ENCODE results near the gene SMIM5. TPM values are rescaled to one million over a fixed set of nuclear protein-coding genes. Genes with fewer than 3 reads are reported as not detected.
A peak's percentile ranks its signal among the peaks of the same experiment; 100 is the strongest.

SMIM5 gene
- total RNA-seq, 1 donor from 2014 or later: 2.7 TPM

GRCh38 chr17:75617675-75618074 lies 15.6 kb upstream of the SMIM5 start:
- Histone ChIP-seq H3K27me3 (ENCODE audit: low read depth) (no peaks in the 10 kb centered on the region), H3K4me1 (no peaks in the 10 kb centered on the region), H3K27ac (no peak overlapping the region), H3K36me3 (peaks cover 99% of the 10 kb centered on the region), H3K4me3 (no peak overlapping the region), H3K9me3 (no peaks in the 10 kb centered on the region)
- TF ChIP-seq CTCF (IDR thresholded peaks at IDR 0.05): no peak
- DNase-seq: no peak
- intact Hi-C loops (cut with DNase I): no loop called here
- no peak for ATAC-seq

- ATAC-seq (no peak), DNase-seq (no peak)
- intact Hi-C loops (cut with DNase I): no loop called here
- H3K27me3 ChIP-seq (ENCODE audit: low read depth): no peaks in the 10 kb centered on the region
- H3K36me3 ChIP-seq: peaks cover 92% of the 10 kb centered on the region
- H3K4me1 ChIP-seq: no peaks in the 10 kb centered on the region
- no peak overlapping the region for H3K27ac ChIP-seq
- H3K9me3 ChIP-seq: no peaks in the 10 kb centered on the region
- H3K4me3 ChIP-seq: no peak overlapping the region
- TF ChIP-seq CTCF (IDR thresholded peaks at IDR 0.05): peak; percentile 21
Measured at GRCh38 chr17:75619506-75620431, 13.5 kb upstream of the SMIM5 start.

- H3K27ac ChIP-seq: no peak overlapping the region
- H3K27me3 ChIP-seq (ENCODE audit: low read depth): no peaks in the 10 kb centered on the region
- H3K4me3 ChIP-seq: no peak overlapping the region
- H3K36me3 ChIP-seq: peaks cover 92% of the 10 kb centered on the region
- intact Hi-C loops (cut with DNase I): no loop called here
- no peak for ATAC-seq
- H3K4me1 ChIP-seq: no peaks in the 10 kb centered on the region
- no peak for DNase-seq
- no peaks in the 10 kb centered on the region for H3K9me3 ChIP-seq
- no peak for TF ChIP-seq CTCF (IDR thresholded peaks at IDR 0.05)
Measured at GRCh38 chr17:75621489-75621888, 11.7 kb upstream of the SMIM5 start.

- Histone ChIP-seq H3K4me3 (no peak overlapping the region), H3K9me3 (no peaks in the 10 kb centered on the region), H3K36me3 (peaks cover 92% of the 10 kb centered on the region), H3K27me3 (ENCODE audit: low read depth) (no peaks in the 10 kb centered on the region), H3K4me1 (no peaks in the 10 kb centered on the region), H3K27ac (no peak overlapping the region)
- intact Hi-C loops (cut with DNase I): no loop called here
- ATAC-seq: no peak
- DNase-seq: no peak
- no peak for TF ChIP-seq CTCF (IDR thresholded peaks at IDR 0.05)
Measured at GRCh38 chr17:75622076-75622475, 11.2 kb upstream of the SMIM5 start.

- H3K27me3 ChIP-seq (ENCODE audit: low read depth): no peaks in the 10 kb centered on the region
- no peaks in the 10 kb centered on the region for H3K9me3 ChIP-seq
- no peak for DNase-seq
- H3K27ac ChIP-seq: no peak overlapping the region
- no peak for ATAC-seq
- H3K4me3 ChIP-seq: no peak overlapping the region
- TF ChIP-seq CTCF (IDR thresholded peaks at IDR 0.05): no peak
- peaks cover 90% of the 10 kb centered on the region for H3K36me3 ChIP-seq
- H3K4me1 ChIP-seq: no peaks in the 10 kb centered on the region
- intact Hi-C loops (cut with DNase I): no loop called here
Measured at GRCh38 chr17:75622771-75623273, 10.4 kb upstream of the SMIM5 start.
